HEK293T (cell line): ENCODE results near the gene IL22RA1.

Experiments used
- BHLHE40 ChIP-seq: fragments of 450-650 bp; IDR thresholded peaks from 2 replicates; pipeline ENCODE4 v1.6.1; 2016; ENCODE audit warnings: mild to moderate bottlenecking, moderate library complexity, borderline replicate concordance
- CTBP1 ChIP-seq: fragments of 450-650 bp; IDR thresholded peaks from 2 replicates; pipeline ENCODE4 v1.6.1; 2016; ENCODE audit warnings: borderline replicate concordance
- ELF4 ChIP-seq: fragments of 450-650 bp; IDR thresholded peaks from 2 replicates; pipeline ENCODE4 v1.6.1; 2017; ENCODE audit warnings: antibody characterized with exemption
- FOXA1 ChIP-seq: fragments of 450-650 bp; IDR thresholded peaks from 2 replicates; pipeline ENCODE4 v1.6.1; 2016; ENCODE audit warnings: mild to moderate bottlenecking
- FOXM1 ChIP-seq: fragments of 450-650 bp; IDR thresholded peaks from 2 replicates; pipeline ENCODE4 v1.6.1; 2017; ENCODE audit warnings: mild to moderate bottlenecking, borderline replicate concordance
- HDGF ChIP-seq: fragments of 450-650 bp; IDR thresholded peaks from 2 replicates; pipeline ENCODE4 v1.6.1; 2017; ENCODE audit warnings: antibody characterized with exemption, borderline replicate concordance
- L3MBTL2 ChIP-seq: fragments of 450-650 bp; conservative IDR thresholded peaks from 2 replicates; pipeline ENCODE4 v1.6.1; 2016; ENCODE audit warnings: mild to moderate bottlenecking
- LEF1 ChIP-seq: fragments of 450-650 bp; IDR thresholded peaks from 2 replicates; pipeline ENCODE4 v1.6.1; 2017; ENCODE audit warnings: mild to moderate bottlenecking, borderline replicate concordance
- SP1 ChIP-seq: fragments of 450-650 bp; IDR thresholded peaks from 2 replicates; pipeline ENCODE4 v1.6.1; 2017
- TARDBP ChIP-seq: fragments of 450-650 bp; IDR thresholded peaks from 2 replicates; pipeline ENCODE4 v1.6.1; 2016
- ZNF384 ChIP-seq: fragments of 450-650 bp; IDR thresholded peaks from 2 replicates; pipeline ENCODE4 v1.6.1; 2016
- TF ChIP-seq, protein P1 (sequence below): fragments of 450-650 bp; IDR thresholded peaks from 2 replicates; pipeline ENCODE4 v1.6.1; 2016

DNA sequence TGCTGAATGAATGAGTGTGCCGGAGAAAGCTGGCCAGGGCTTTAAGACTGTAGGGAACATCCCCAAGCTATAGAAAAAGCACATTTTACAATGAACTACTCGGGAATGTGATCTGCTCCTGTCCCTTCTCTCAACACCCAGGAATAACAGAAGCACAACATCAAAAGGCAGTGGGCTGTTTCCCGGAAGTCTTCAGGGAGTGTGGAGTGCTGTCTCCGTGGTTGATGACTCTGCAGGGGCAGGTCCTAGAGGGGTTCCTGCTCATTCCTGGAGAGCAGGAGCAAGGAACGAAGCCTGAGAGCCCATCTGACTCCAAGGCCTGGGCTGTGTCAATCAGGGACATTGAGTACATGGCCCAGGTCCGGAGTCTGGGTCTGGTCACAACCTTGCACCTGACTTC lies 4.9 kb upstream of the IL22RA1 start:
- TF ChIP-seq LEF1 (no peak), FOXM1 (no peak), TARDBP (no peak), ELF4 (no peak), BHLHE40 (no peak), HDGF (no peak), SP1 (no peak), FOXA1 (no peak), ZNF384 (no peak), CTBP1 (no peak), L3MBTL2 (no peak)
- TF ChIP-seq, protein P1, sequence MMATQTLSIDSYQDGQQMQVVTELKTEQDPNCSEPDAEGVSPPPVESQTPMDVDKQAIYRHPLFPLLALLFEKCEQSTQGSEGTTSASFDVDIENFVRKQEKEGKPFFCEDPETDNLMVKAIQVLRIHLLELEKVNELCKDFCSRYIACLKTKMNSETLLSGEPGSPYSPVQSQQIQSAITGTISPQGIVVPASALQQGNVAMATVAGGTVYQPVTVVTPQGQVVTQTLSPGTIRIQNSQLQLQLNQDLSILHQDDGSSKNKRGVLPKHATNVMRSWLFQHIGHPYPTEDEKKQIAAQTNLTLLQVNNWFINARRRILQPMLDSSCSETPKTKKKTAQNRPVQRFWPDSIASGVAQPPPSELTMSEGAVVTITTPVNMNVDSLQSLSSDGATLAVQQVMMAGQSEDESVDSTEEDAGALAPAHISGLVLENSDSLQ = no peak
